GM13976 (cell line): ENCODE measurements around the gene CIZ1.
A peak's percentile ranks its signal among the peaks of the same experiment; 100 is the strongest.

Experiments
- DNase-seq: peaks from one replicate; pipeline ENCODE4 v3.0.0; 2012; ENCODE audit warnings: low spot score
- CTCF ChIP-seq: IDR thresholded peaks from 2 replicates; pipeline ENCODE4 v1.5.1; 2012; ENCODE audit warnings: borderline replicate concordance, mild to moderate bottlenecking; ENCODE audit not compliant: insufficient read depth; ENCODE audit errors: extremely low read depth, missing control alignments, control extremely low read depth
- in situ Hi-C: fragments of 300-500 bp; cut with MboI; formaldehyde crosslinking; loops from one replicate; pipeline ENCODE4 v1.12.0; 2022; ENCODE audit warnings: low sequenced_read_pairs, mixed read lengths, inconsistent platforms; ENCODE audit not compliant: unreplicated experiment

The CIZ1 gene

GRCh38 chr9:128193469-128194096, 2.2 kb upstream of the CIZ1 start:
- DNase-seq, result no peak
- in situ Hi-C loops, result no loop called here
- TF ChIP-seq CTCF, result no peak

- TF ChIP-seq CTCF, result peak; percentile 63
- in situ Hi-C loops, result no loop called here
- peak; percentile 64 for DNase-seq
Observed at GRCh38 chr9:128192601-128193371, 1.4 kb upstream of the CIZ1 start.

- no peak for DNase-seq
- no peak for TF ChIP-seq CTCF
- in situ Hi-C loops, result no loop called here
Observed at GRCh38 chr9:128190516-128191405, 611 bp downstream of the CIZ1 start.

GRCh38 chr9:128190013-128190412, 1.4 kb downstream of the CIZ1 start:
- in situ Hi-C loops, result no loop called here
- no peak for DNase-seq
- TF ChIP-seq CTCF, result no peak

GRCh38 chr9:128188209-128188608, 3.2 kb downstream of the CIZ1 start:
- TF ChIP-seq CTCF, result no peak
- in situ Hi-C loops, result no loop called here
- no peak for DNase-seq

- no peak for DNase-seq
- in situ Hi-C loops, result no loop called here
- TF ChIP-seq CTCF, result no peak
Observed at GRCh38 chr9:128187361-128187760, 4.0 kb downstream of the CIZ1 start.
